GM18873 (cell line): Measurements from ENCODE around the gene PNPLA1.
"Not testable (repeated sequence)": the region's sequence is repeated elsewhere in the genome, so short reads cannot be mapped to it uniquely, and the experiment has no call there.

ENCODE experiments used
- ATAC-seq: cut with Tn5 transposase; IDR thresholded peaks from one replicate; pipeline ENCODE4 v1.9.1; 2021; ENCODE audit warnings: mild to moderate bottlenecking, moderate library complexity, moderate number of reproducible peaks; ENCODE audit not compliant: unreplicated experiment, low FRiP score

The PNPLA1 gene

GRCh38 chr6:36333171-36333895 lies 63.5 kb downstream of the PNPLA1 start:
- no peak for ATAC-seq

DNA sequence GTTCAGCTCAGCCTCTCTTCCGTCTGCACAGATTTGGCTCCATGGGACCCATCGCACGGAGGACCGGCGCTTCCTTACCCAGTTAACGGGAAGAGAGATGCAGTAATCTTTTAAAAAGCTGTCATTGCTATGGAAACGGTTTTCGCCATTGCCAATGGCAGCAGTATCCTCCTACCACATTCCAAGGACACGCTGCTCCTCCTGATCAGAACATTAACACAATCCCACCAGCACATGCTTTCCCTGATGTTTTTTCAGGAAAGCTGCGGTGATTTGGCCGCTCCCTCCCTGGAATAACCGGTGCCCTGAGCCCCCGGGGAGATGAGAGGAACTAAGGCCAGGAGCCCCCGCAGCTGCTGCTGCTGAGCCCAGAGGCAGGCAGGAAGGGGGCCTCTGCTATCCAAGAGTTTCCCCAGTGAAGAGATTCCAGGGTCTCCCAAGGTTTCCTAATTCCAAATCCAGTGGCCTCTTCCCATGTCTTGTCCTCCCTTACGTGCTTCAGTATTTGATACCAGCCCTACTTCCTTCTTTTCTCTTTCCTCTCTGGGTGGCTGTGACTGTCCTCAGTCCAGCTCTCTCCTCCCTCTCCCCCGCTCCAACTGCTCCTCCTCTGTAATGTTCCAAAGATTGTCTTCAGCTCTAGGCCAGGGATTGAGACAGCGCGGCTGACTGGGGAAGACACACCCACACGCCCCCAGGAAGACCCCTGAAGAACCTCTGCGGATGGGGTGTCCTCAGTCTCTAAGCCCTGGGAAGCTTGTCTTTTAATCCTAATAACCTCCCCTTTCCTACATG lies 64.3 kb downstream of the PNPLA1 start:
- no peak for ATAC-seq

DNA sequence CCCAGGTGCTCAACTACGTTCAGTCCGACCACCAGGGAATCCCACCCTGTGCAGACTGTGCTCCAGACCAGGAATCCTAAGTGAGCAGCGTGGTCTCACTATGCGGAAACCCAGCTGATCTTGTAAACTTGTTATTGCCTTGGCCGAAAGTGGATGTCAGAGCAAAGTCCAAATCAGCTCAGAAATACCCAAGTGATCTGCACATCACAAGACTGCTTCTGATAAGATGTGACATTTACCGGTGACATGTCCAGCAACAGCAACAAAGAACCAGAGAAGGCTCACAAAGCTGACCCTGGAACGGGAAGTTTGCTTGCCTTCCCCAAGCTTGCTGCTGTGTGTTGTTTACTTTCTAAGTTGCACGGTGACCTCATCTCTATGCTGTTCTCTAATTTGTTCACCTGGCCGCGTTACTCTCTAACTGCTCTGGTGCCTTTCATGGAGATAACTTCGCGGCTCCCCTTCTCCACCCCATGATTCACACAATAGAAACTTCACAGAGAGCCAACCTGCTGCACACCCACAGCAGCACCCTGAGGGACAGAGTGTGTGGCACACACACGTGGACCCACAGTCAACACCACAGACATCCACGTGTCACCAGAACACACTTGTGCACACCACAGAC lies 65.1 kb downstream of the PNPLA1 start:
- ATAC-seq: no peak

DNA sequence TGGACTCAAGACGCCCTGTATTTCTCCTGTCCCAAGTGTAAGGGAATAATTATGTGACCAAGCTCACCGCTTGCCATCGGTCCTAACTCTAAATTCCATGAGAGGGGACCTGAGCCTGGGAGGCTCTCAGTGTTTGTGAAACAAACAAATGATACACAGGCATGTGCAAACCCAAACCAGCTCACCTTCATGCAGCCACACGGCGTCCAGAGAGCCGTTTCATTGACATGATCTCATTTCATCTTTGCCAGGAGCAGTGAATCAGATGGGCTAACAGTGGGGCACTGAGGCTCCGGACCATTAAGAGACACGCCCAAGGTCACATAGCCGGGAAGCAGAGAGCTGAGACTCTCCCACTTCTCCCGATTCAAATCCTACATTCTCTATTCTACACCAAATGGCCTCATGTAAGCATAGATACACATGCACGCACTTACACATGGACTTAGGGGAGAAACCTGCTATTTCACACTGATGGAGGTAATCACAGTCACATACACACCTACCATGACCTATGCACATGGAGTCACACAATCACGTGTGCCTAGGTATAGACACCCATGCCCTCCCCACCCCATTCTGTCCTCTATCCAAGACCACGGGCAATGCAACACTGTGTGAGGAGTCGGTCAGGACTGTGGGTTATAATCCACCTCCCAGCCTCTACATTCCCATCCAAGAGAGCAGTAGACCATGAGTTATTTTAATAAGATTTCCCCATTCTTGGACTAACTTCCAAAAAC lies 65.8 kb downstream of the PNPLA1 start:
- no peak for ATAC-seq

DNA sequence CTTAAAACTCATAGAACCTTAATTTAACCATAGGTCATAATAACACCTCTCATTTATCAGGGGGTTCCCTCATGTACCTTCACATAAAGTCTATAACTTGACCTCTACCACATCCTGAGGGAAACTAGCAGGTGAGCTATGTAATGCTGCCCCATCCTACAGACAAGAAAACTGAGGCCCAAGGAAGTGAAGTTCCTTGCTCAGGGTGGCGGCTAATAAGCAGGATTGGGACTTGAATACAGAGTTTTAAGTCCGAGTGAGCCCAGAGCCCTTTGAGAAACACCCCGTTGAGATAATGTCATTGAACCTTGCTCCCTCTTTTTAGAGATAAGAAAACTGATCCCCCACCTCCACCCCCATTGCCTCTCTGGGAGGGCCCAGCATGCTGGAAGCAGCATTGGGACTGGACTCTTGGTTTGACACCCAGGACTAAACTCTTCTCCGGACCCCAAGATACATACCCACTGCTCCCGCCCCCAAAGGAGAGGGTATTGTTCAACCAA lies 66.4 kb downstream of the PNPLA1 start:
- ATAC-seq: no peak

- no peak for ATAC-seq
Measured at GRCh38 chr6:36336779-36337241, 67.0 kb downstream of the PNPLA1 start, which contains the start of gene BNIP5. Gene BNIP5 (minus strand): TSS chr6:36336888. CDS start chr6:36330690, 6,198 bp downstream.

DNA sequence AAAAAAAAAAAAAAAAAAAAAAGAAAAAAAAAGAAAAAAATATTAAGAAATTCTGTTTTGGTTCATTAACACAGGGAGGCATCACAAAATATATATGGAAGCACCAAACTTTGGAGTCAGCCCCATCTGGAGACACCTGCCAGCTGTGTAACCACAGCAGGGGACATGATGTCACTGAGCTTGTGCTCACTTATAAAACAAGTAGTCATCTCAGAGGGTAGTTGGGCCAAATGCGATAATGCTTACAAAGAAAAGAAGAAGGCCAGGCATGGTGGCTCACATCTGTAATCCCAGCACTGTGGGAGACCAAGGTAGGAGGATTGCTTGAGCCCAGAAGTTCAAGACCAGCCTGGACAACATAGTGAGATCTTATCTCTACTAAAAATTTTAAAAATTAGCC lies 68.0 kb downstream of the PNPLA1 start:
- no peak for ATAC-seq

DNA sequence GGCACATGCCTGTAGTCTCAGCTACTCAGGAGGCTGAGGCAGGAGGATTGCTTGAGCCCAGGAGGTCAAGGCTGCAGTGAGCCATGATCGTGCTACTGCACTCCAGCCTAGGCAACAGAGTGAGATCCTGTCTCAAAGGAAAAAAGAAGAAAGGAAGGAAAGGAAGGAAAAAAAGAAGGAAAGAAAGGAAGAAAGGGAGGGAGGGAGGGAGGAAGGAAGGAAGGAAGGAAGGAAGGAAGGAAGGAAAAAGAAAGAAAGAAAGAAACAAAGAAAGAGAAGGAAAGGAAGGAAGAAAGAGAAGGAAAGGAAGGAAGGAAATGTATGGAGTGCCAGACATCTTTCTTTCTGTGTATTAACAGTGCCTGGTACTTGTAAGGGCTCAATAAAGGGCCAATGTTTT lies 68.4 kb downstream of the PNPLA1 start:
- not testable (repeated sequence) for ATAC-seq

DNA sequence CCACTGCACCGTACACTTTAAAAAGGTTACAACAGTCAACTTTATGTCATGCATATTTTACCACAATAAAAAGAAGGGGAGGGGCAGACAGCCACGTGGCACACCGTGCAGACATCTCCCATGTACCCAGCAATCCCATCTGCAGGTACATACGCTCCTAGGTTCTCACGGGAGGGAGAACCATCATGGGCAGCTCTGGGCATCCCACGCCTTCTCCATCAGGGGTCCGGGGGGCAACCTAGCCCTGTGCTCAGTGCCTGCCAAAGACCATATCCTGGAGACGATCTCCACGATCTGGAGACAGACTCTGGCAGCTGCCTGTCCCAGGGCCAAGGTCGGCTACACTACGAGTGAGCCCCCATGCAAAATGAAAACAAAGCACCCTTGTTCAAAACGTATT lies 69.3 kb downstream of the PNPLA1 start:
- no peak for ATAC-seq

GRCh38 chr6:36340306-36340617 lies 70.4 kb downstream of the PNPLA1 start:
- no peak for ATAC-seq

GRCh38 chr6:36340618-36341454 lies 71.0 kb downstream of the PNPLA1 start:
- no peak for ATAC-seq

DNA sequence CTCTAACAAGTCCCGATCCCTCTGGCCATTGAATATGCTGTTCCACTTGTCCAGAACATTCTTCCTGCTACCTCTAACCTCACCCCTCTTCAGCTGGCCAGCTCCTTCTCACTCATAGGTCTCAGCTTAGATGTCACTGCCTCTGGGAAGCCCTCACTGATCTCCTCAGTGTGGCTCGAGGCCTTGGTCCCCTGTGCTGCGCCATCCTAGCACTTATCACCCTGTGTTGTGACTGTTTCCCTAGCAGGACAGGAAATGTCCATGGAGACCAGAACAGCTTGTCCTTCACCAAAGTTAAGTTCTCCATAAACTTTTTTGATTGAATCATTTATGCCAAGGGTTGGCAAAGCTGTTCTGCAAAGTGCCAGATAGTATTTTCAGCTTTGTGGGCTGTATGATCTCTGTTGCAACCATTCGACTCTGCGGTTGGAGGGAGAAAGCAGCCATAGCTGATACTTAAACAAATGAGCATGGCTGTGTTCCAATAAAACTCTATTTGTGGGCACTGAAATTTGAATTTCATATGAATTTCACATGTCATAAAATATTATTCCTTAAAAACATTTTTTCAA lies 73.3 kb downstream of the PNPLA1 start:
- no peak for ATAC-seq

- ATAC-seq: no peak
Measured at GRCh38 chr6:36345681-36346466, 76.0 kb downstream of the PNPLA1 start.

DNA sequence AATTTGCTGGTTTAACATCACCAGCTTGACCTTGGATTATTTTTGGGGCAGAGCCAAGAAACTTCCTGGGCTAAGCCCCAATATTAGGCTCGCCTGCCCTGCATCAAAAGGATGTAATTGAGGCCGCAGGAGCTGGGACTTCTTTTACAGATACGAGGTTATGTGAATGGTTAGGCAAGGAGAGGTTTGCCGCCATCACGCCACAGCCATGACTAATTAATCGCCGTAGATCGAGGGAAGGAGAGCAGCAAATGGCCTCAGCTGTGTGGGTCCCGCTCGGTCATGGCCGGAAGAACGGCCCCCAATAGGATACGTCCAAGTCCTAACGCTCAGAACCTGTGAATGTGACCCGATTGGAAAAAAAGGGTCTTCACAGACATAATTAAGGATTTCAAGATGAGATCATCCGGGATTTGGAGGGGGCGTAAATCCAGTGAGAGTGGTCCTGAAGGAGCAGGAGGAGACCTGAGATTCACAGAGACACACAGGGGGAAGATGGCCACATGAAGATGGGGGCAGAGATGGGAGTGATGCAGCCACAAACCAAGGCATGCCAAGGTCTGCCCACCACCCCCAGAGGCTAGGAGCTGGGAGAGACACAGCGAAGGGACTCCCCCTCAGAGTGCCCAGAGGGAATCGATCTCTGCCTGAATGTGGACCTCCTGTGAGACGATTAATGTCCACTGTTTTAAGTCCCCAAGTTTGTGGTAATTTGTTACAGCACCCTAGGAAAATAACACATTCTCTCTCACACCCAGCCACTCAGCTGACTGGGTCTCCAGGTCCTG lies 76.8 kb downstream of the PNPLA1 start:
- ATAC-seq: no peak

- ATAC-seq: no peak
Measured at GRCh38 chr6:36347621-36348020, 77.8 kb downstream of the PNPLA1 start.

- no peak for ATAC-seq
Measured at GRCh38 chr6:36349240-36349639, 79.4 kb downstream of the PNPLA1 start.

GRCh38 chr6:36350082-36350481 lies 80.2 kb downstream of the PNPLA1 start:
- no peak for ATAC-seq
